Endothelial cell of umbilical vein (primary cell): Measurements from ENCODE around the gene RAD54L. TPM values are rescaled to one million over a fixed set of nuclear protein-coding genes. Genes with fewer than 3 reads are reported as not detected.

Experiments used
- BruUV-seq: library from RNA; stranded (reverse); fragments of 400-500 nt; replicated peaks from 2 replicates; lab custom pipeline; 2021; lab: Mats Ljungman, UMichigan
- CTCF ChIA-PET: fragments of 300-600, 350-600 bp; sonication (Branson Sonifier 250); formaldehyde crosslinking; loops from one replicate; lab custom pipeline; 2021; ENCODE audit warnings: antibody characterized with exemption, inconsistent platforms; lab: Charles Lee
- POLR2A ChIA-PET: fragments of 300-600, 350-600 bp; sonication (Branson Sonifier 250); formaldehyde crosslinking; loops from one replicate; lab custom pipeline; 2021; ENCODE audit warnings: antibody characterized with exemption, inconsistent platforms; lab: Charles Lee
- DNase-seq: peaks from one replicate; pipeline ENCODE4 v3.0.0-alpha.2; 2011; ENCODE audit warnings: low read depth, low spot score
- FAIRE-seq: peaks from 2 replicates; lab custom pipeline; 2011; peaks lifted over from hg19 to GRCh38; lab: Jason Lieb, UNC
- H2AFZ ChIP-seq: 2 replicates; pipeline ENCODE4 v1.6.0; 2012; ENCODE audit warnings: low read depth, low read length, control low read depth, inconsistent platforms
- H3K27ac ChIP-seq: 2 replicates; pipeline ENCODE4 v1.5.1; 2011; ENCODE audit warnings: low read depth, mild to moderate bottlenecking, control low read depth, low read length, moderate library complexity; ENCODE audit not compliant: insufficient read depth
- H3K27me3 ChIP-seq, 2 experiments: 2 replicates each; pipeline versions ENCODE4 v1.6.0 to v1.6.1; 2011; ENCODE audit warnings: low read length in 2 of 2, mixed read lengths in 1 of 2; ENCODE audit not compliant: control insufficient read depth in 2 of 2, insufficient read depth in 2 of 2
- H3K36me3 ChIP-seq, 2 experiments: 2 replicates in 1 of 2; 3 replicates in 1 of 2; pipeline ENCODE4 v1.5.1; 2011; ENCODE audit warnings: low read length in 2 of 2, mild to moderate bottlenecking in 1 of 2, moderate library complexity in 1 of 2; ENCODE audit not compliant: control insufficient read depth in 2 of 2, insufficient read depth in 2 of 2; ENCODE audit errors: extremely low read depth in 1 of 2
- H3K4me1 ChIP-seq: 3 replicates; pipeline ENCODE4 v1.5.1; 2011; ENCODE audit warnings: mild to moderate bottlenecking, low read length; ENCODE audit not compliant: control insufficient read depth, insufficient read depth; ENCODE audit errors: extremely low read depth
- H3K4me2 ChIP-seq: 2 replicates; pipeline ENCODE4 v1.6.1; 2011; ENCODE audit warnings: low read length, control low read depth, mixed read lengths; ENCODE audit not compliant: insufficient read depth
- H3K4me3 ChIP-seq, 3 experiments: fragments of 200-600 bp in 1 of 3; sonication (generic), shearing (Covaris generic) in 1 of 3; replicated peaks in 1 of 3; 2 replicates each; pipeline ENCODE4 v1.5.1; 2011 to 2016; ENCODE audit warnings: control low read depth in 3 of 3, low read length in 3 of 3, mild to moderate bottlenecking in 2 of 3, inconsistent platforms in 1 of 3, low read depth in 1 of 3, moderate library complexity in 1 of 3; ENCODE audit not compliant: insufficient read depth in 1 of 3
- H3K79me2 ChIP-seq: 2 replicates; pipeline ENCODE4 v1.6.0; 2012; ENCODE audit warnings: low read length, inconsistent platforms; ENCODE audit not compliant: control insufficient read depth, insufficient read depth
- H3K9ac ChIP-seq: replicated peaks from 2 replicates; pipeline ENCODE3; 2011; ENCODE audit warnings: low read length, control low read depth; ENCODE audit not compliant: insufficient read depth; ENCODE audit errors: extremely low read depth
- H3K9me1 ChIP-seq: replicated peaks from 3 replicates; pipeline ENCODE4 v1.6.0; 2011; ENCODE audit warnings: mild to moderate bottlenecking, low read length; ENCODE audit not compliant: control insufficient read depth, insufficient read depth; ENCODE audit errors: extremely low read depth
- H3K9me3 ChIP-seq: replicated peaks from 2 replicates; pipeline ENCODE4 v1.5.1; 2012; ENCODE audit warnings: low read length, inconsistent platforms; ENCODE audit not compliant: control insufficient read depth, insufficient read depth
- H4K20me1 ChIP-seq: replicated peaks from 2 replicates; pipeline ENCODE3; 2011; ENCODE audit warnings: mild to moderate bottlenecking, low read length; ENCODE audit not compliant: control insufficient read depth, insufficient read depth; ENCODE audit errors: extremely low read depth
- EZH2 ChIP-seq: IDR thresholded peaks from 2 replicates; pipeline ENCODE4 v1.6.1; 2012; ENCODE audit warnings: borderline replicate concordance, low read depth, mild to moderate bottlenecking, moderate library complexity, low read length, inconsistent platforms; ENCODE audit not compliant: severe bottlenecking
- FOS ChIP-seq: IDR thresholded peaks from 2 replicates; pipeline ENCODE4 v1.6.1; 2011; ENCODE audit warnings: mild to moderate bottlenecking, low read length, moderate library complexity, borderline replicate concordance; ENCODE audit not compliant: insufficient read depth
- GATA2 ChIP-seq: IDR thresholded peaks from 2 replicates; pipeline ENCODE4 v1.7.0; 2011; ENCODE audit warnings: low read depth, mild to moderate bottlenecking, moderate library complexity, mixed read lengths, low read length; ENCODE audit not compliant: insufficient read length, insufficient read depth
- JUN ChIP-seq: IDR thresholded peaks from 2 replicates; pipeline ENCODE4 v1.6.1; 2011; ENCODE audit warnings: borderline replicate concordance, low read depth; ENCODE audit not compliant: insufficient read length, insufficient read depth
- MYC ChIP-seq: IDR thresholded peaks from one replicate; pipeline ENCODE4 v1.6.1; 2011; ENCODE audit warnings: mild to moderate bottlenecking, low read depth, low read length
- POLR2A ChIP-seq: IDR thresholded peaks from 2 replicates; pipeline ENCODE4 v1.6.1; 2012; ENCODE audit warnings: low read depth, mild to moderate bottlenecking, control low read depth, low read length
- POLR2AphosphoS5 ChIP-seq: IDR thresholded peaks from 2 replicates; pipeline ENCODE4 v1.6.1; 2012; ENCODE audit warnings: low read depth, mild to moderate bottlenecking, control low read depth, low read length, moderate library complexity; ENCODE audit not compliant: insufficient read depth
- dilution Hi-C: fragments of 300-500 bp; cut with MboI; formaldehyde crosslinking; loops from one replicate; pipeline ENCODE4 v1.15.0; 2019; ENCODE audit warnings: low sequenced_read_pairs; ENCODE audit not compliant: extremely low pct_ligation_motif_present
- intact Hi-C: fragments of 100-400 bp; cut with micrococcal nuclease; formaldehyde crosslinking; loops from one replicate; pipeline ENCODE4 v1.10.0; 2022
- polyA plus RNA-seq, 4 experiments: library from polyadenylated mRNA; depleted of rRNA in 3 of 4; stranded (reverse) in 3 of 4; unstranded in 1 of 4; fragments of >200 nt; gene quantifications; 2 replicates each; pipeline versions ENCODE4 v1.2.1 to v1.2.3, GENCODE V29; 2011 to 2012; ENCODE audit warnings: missing spikeins in 1 of 4
- total RNA-seq: library from RNA; stranded (reverse); gene quantifications from 2 replicates; pipeline ENCODE4 v1.2.3, GENCODE V29; 2021
- TF ChIP-seq, protein P1 (sequence below): IDR thresholded peaks from 2 replicates; pipeline ENCODE4 v1.6.1; 2011; ENCODE audit not compliant: insufficient read depth, insufficient read length
- TF ChIP-seq, protein P2 (sequence below), 2 donors: IDR thresholded peaks; 1 replicate in 1 of 2; 2 replicates in 1 of 2; pipeline ENCODE4 v1.5.1; 2011; ENCODE audit warnings: low read length in 2 of 2, mild to moderate bottlenecking in 2 of 2, moderate library complexity in 2 of 2, control low read depth in 1 of 2, inconsistent platforms in 1 of 2, low read depth in 1 of 2; ENCODE audit not compliant: insufficient read depth in 1 of 2; ENCODE audit errors: extremely low read depth in 1 of 2

RAD54L gene
- total and polyA plus RNA-seq, 2 donors (not counting 3 experiments of a cell fraction or from before 2014, with no cell fraction given), result 10.5 to 18.9 TPM

DNA sequence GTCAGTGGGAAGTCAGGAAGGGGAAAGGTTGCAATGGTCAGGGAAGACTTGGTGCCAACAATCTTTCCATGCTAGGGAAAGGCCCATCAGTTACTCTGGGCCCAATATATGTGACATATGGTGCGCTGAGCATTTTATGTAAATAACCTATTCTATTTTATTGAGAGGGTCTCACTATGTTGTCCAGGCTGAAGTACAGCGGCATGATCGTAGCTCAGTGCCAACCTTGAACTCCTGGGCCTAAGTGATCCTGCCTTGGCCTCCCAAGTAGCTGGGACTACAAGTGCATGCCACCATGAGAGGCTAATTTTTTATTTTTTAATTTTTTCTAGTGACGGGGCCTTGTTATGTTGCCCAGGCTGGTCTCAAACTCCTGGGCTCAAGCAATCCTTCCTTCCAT, 62.8 kb downstream of the RAD54L start:
- DNase-seq (no peak), FAIRE-seq (no peak)
- Histone ChIP-seq H2AFZ (no peak overlapping the region), H3K36me3 (peaks cover 4 to 10% of the 10 kb centered on the region in 2 experiments), H3K27ac (no peak overlapping the region), H3K9me3 (no peaks in the 10 kb centered on the region), H3K79me2 (peaks cover 41% of the 10 kb centered on the region), H4K20me1 (no peaks in the 10 kb centered on the region), H3K9me1 (no peaks in the 10 kb centered on the region), H3K9ac (no peak overlapping the region), H3K27me3 (no peaks in the 10 kb centered on the region), H3K4me1 (no peaks in the 10 kb centered on the region), H3K4me2 (no peak overlapping the region), H3K4me3 (no peak overlapping the region)
- TF ChIP-seq POLR2A, result no peak
- TF ChIP-seq, protein P1, sequence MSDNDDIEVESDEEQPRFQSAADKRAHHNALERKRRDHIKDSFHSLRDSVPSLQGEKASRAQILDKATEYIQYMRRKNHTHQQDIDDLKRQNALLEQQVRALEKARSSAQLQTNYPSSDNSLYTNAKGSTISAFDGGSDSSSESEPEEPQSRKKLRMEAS, result no peak
- no peak for TF ChIP-seq JUN
- TF ChIP-seq MYC, result no peak
- TF ChIP-seq POLR2AphosphoS5, result no peak
- no peak for TF ChIP-seq EZH2
- intact Hi-C loops (no loop called here), dilution Hi-C loops (no loop called here)
- ChIA-PET POLR2A (interaction anchor here (0.7 kb wide), 1 partner anchor 1733 kb away, joined by 4 read pairs; no protein-coding TSS in a partner anchor), CTCF (interaction anchor here (1.1 kb wide), 1 partner anchor 38 kb away, joined by 3 read pairs; no protein-coding TSS in a partner anchor)
- BruUV-seq, result no TSS peak

DNA sequence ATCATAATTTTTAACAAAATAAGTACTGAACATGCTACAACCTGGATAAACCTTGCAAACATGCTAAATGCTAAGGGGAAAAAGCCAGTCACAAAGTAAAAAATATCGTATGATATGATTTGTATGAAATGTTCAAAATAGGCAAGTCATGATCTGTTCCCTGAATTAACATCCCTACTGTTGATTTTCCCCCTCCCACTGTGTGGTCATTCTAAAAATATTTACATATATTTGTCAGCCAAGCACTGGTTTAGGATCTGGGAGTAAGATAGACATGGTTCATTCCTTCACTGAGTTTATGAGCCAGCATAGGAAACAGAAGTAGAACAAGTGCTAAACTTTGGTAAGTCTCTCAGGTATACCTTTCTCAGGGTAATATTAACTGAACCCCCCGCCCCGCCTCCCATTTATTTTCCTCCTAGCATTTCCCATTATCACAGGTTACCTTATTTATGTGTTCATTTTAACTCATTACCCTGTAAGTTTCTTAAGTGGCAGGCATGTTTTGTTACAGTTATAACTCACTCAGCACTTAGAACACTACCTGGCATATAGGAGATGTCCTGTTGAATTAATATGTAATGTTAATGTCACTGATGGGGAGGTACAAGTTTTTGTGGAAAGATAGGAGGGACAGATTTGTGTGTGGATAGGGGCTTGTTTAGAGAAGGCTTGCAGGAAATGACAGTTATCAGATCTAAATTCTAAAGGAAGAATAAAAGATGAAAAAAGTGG, 68.3 kb downstream of the RAD54L start:
- FAIRE-seq, result no peak
- no TSS peak for BruUV-seq
- POLR2A ChIA-PET, result no interaction called here

More for the DNA sequence above, 68.3 kb downstream of the RAD54L start:
- dilution Hi-C loops, result no loop called here
- peaks cover 0 to 5% of the 10 kb centered on the region in 2 experiments for H3K36me3 ChIP-seq
- no peaks in the 10 kb centered on the region for H3K27me3 ChIP-seq
- no peak overlapping the region for H3K27ac ChIP-seq
- DNase-seq, result no peak
- H3K9ac ChIP-seq, result no peak overlapping the region
- CTCF ChIA-PET, result interaction anchor here (0.7 kb wide), 1 partner anchor 17 kb away, joined by 3 read pairs; no protein-coding TSS in a partner anchor
- no peak overlapping the region for H2AFZ ChIP-seq
- intact Hi-C loops, result no loop called here
- no peaks in the 10 kb centered on the region for H3K79me2 ChIP-seq
- no peak overlapping the region for H3K4me2 ChIP-seq
- H3K4me1 ChIP-seq, result no peaks in the 10 kb centered on the region
- TF ChIP-seq EZH2, result no peak
- no peak for TF ChIP-seq POLR2A
- no peak for TF ChIP-seq JUN
- no peak for TF ChIP-seq GATA2
- TF ChIP-seq, protein P2, sequence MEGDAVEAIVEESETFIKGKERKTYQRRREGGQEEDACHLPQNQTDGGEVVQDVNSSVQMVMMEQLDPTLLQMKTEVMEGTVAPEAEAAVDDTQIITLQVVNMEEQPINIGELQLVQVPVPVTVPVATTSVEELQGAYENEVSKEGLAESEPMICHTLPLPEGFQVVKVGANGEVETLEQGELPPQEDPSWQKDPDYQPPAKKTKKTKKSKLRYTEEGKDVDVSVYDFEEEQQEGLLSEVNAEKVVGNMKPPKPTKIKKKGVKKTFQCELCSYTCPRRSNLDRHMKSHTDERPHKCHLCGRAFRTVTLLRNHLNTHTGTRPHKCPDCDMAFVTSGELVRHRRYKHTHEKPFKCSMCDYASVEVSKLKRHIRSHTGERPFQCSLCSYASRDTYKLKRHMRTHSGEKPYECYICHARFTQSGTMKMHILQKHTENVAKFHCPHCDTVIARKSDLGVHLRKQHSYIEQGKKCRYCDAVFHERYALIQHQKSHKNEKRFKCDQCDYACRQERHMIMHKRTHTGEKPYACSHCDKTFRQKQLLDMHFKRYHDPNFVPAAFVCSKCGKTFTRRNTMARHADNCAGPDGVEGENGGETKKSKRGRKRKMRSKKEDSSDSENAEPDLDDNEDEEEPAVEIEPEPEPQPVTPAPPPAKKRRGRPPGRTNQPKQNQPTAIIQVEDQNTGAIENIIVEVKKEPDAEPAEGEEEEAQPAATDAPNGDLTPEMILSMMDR (IDR thresholded peaks at IDR 0.05; ENCODE audit: extremely low read depth in 1 of 2, insufficient read depth in 1 of 2, low read depth in 1 of 2, low read length in 2 of 2), result no peak
- TF ChIP-seq MYC, result no peak
- TF ChIP-seq, protein P1, result no peak
- no peak for TF ChIP-seq POLR2AphosphoS5
- no peak for TF ChIP-seq FOS
- no peaks in the 10 kb centered on the region for H3K9me1 ChIP-seq
- H3K9me3 ChIP-seq, result no peaks in the 10 kb centered on the region
- H3K4me3 ChIP-seq, result no peak overlapping the region
- H4K20me1 ChIP-seq, result no peaks in the 10 kb centered on the region
